IPS-NIHi11 (cell line): Measurements from ENCODE around the gene OMP.

ENCODE experiments used
- DNase-seq: peaks from one replicate; pipeline ENCODE4 v3.0.0; 2012; ENCODE audit warnings: mixed read lengths, low spot score

The OMP gene

DNA sequence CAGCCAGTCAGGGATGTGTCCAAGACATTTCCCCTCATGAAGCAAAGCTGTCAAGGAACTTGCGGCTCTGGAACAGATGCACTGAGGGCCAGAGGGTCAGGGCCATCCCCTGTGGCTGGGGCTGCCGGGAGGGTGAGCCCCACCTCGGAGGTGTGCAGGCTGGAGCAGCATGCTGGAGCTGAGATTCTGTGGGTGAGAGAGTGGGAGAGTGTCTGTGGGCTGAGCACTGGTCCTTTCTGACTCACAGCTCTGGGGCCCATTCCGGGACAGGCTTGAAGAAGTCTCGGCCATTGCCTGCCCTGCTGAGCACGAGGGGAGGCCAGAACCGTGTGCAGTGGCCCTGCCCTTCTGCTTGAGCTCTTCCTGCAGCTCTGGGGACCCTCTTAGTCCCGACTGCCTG, 2.1 kb downstream of the OMP start:
- DNase-seq, result no peak

DNA sequence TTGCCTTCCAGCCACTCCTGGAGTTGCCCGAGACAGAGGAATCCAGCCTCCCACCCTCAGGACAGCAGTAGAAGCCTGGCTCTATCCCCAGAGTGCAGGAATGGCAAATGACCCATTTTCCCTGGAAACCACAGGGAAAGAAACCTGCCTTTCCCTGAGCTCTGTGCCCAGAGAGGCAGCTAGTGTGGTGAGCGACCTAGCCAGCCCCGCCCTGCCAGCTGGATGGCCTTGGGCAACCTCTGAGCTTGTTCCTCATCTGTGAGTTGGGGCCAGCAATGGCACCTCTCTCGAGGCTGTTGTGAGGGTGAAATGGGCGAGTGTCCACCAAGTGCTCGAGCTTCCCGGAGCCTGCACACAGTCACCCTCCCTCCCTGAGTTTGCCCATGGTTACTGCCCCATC, 3.7 kb downstream of the OMP start:
- DNase-seq, result no peak

DNA sequence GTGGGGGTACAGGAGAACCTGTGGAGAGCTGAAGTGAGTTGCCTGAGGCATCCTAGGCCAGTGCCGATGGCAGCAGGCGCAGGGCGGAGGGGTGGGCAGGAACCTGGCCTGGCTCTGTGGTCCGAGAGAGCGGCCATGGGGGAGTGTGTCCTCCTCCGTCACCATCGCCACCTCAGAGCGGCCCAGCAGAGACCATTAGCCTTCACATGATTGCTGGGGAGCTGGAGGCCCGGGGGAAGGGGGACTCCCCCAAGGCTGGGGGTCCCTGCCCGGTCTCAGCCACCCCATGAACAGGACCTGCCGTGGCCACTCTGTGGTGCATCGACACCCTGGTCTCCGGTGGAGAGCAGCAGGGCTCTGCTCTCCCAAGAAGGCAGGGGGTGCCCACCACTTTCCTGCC, 4.1 kb downstream of the OMP start:
- no peak for DNase-seq

DNA sequence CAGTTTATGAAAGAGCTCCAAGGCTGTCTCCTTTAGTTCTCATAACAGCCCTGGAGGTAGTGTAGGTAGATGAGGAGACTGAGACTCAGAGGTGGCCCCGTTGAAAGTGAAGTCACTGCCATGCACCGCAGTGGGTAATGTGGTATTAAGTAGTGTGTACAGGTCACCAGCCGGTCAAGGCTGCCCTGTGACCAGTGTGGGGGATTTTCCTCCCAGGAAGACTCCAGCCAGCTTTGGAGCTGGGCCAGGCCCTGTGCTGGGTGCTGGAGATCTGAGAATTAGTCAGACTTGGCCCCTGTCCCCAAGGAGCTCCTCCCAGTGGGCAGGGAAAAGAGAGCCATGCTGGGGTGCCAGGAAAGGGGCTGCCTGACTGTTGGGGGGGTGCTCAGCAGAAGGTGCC, 5.3 kb downstream of the OMP start:
- no peak for DNase-seq

DNA sequence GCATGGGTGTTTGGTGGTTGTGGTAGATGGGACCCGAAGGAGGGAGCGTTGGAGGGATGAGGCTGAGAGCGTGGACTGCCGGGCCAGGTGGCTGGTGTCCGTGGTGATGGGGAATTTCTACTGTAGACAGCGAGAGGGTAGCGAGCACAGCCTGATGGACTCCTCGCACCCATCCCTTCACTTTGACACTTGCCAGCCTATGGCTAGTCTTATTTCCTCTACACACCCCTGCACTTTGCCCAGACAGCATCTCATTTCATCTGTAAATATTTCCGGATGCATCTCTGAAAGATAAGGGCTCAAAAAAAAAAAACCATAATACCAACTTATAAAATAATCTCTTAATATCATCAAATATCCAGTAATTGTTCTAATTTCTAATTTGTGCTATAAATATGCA, 5.8 kb downstream of the OMP start:
- DNase-seq, result no peak

DNA sequence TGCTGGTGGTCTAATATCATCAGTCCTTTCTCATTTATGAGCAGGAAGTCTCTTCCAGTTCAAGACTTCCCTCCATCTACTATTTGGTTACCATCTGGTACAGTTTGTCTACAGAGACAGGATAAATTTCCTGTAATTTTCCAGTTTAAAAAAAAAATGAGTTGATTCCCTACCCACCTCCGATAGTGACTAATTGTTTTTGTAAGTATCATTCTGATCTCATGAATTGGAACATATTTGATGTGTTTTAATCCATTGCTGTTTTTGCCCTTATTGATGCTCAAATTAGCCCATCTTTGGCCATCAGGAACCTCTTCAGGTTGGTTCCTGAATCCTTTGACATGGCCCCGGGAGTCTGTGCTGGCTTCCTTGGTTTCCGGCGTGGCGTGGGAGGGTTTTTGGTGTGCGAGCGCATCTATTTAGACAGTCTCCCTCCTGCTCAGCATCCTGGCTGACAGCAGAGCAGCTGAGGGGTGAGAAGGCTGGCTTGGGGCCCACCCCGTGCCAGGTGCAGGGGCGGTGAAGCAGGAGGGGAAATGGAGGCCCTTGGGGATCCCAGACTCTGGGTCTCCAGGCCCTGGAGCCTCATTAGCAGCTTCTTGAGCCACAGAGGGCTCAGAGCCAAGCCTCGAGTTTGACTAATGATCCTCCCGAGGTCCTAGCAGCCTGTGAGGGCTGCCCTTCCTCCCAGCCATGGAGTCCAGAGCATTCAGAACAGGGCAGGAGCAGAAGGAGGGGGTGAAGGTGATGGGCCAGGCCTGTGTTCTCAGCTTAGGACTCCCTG, 6.8 kb downstream of the OMP start:
- DNase-seq, result no peak

DNA sequence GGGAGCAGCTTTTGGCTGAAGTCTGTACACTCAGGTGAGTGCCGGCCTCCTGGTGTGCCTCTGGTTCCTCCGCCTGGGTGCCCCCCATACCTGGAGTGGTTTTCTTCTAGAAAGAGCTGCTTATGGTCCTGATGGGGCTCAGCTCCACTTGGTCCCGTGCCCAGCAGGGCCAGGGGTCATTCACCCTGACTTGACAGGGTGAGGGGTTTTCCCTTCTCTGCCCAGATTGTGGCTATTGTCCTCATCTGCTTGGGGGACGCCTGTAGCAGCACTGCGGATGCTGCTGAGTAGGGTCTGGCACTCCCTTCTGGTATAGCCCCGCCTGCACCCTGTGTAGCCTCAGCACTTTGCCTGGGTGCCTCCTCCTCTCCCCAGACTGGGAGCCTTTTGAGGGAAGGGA, 8.2 kb downstream of the OMP start:
- DNase-seq, result no peak

DNA sequence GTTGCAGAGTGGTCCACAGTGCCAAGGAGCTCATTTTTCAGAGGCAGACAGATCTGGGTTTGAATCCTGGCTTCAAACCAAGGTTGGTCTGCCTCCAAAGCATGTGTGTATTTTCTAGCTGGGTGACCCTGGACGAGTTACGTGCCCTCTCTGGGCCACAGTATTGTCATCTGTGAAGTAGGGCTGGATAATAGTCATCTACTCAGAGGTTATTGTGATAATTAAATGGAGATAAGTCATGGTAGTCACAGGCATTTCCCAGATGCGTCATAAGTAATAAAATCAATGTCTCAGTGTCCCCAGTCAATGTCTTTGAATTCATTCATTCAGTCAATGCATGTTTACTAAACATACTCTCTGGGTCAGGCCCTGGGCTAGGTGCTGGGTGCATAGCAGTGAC, 8.6 kb downstream of the OMP start:
- DNase-seq, result no peak

DNA sequence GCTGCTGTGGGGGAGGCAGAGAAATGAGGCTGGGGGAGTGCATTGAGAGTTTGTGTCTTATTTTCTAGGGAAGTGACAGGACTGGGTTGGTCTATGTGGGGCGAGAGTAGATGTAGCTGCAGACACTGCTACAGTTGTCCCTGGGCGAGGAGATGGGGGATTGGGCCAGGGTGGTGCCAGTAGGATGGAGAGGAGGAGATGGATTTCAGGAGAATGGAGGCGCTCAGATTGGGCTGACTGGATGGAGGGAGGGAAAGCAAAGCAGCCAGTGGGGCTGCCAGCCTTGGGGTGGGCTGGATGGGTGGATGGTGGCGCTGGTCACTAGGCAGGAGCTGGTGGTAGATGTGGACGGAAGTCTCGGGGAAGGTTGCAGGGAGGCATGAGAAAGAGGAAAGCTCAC, 9.3 kb downstream of the OMP start:
- DNase-seq, result no peak

DNA sequence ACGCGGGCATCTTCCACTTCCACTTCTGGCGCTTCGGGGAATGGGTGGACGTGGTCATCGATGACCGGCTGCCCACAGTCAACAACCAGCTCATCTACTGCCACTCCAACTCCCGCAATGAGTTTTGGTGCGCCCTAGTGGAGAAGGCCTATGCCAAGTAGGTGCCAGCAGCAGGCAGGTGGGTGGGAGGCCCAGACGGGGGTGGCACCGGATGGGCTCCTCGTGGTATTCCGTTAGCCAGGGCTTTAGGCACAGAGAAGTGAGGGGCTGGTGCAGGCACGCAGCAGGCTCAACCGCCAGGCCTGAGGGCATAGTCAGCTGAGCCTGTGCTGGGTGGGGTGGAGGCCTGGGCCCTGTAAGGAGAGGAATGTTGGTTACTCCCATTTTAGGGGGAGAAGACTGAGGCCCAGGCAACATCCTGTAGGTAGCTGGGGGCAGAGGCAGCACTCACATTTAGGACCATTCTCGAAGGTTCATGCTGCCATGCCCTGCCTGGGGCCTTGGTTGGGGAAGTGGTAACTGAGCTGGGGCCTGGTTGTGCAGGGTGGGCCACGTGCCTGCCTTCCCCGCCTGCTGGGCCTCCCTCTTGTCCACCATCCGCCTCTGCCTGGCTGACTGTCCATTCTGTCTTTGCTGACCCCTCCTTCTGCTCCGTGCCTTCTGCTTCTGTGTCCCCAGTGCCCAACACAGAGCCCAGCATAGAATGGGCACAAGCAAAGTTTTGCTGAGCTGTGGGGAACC, 10.2 kb downstream of the OMP start:
- no peak for DNase-seq

DNA sequence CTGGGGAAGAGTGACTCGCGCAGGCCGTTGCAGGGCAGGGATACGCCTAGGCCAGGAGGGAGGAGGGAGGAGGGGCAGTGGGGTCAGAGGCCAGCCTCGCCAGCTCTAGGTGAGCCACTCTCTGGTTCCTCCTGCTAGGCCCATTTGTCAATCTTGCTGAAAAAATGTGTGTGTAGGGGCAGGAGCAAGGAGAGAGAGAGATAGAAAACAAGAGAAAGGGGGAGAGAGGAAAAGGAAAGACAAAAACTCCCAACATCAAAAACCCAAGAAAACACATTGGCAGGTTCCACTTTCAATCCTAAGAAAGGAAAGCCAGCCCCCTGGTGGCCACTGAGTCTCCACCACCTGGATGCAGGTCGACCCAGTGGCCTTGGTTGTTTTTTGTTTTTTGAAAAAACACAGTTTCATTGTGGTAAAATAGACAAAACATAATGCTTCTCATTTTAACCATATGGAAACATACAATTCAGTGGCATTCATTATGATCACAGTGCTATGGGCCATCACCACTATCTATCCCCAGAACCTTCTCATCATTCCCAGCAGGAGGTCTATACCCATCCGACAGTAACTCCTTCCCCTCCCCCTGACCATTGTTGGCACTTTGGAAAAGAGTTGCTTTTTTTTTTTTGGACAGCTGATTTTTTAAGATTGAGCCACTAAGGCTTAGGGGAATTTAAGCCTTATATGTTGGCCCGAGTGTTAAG, 10.9 kb downstream of the OMP start:
- DNase-seq, result peak; percentile 84

DNA sequence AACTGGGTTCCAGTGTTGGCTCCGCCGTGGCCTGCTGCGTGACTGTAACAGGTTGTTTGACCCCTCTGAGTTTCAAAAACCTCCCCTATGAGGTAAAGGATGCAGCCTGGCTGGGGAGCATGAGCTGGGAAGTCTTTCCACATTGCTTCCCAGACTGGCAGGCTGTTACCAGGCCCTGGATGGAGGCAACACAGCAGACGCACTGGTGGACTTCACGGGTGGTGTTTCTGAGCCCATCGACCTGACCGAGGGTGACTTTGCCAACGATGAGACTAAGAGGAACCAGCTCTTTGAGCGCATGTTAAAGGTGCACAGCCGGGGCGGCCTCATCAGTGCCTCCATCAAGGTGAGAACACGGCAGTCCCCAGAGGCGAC, 11.4 kb downstream of the OMP start:
- DNase-seq, result no peak

DNA sequence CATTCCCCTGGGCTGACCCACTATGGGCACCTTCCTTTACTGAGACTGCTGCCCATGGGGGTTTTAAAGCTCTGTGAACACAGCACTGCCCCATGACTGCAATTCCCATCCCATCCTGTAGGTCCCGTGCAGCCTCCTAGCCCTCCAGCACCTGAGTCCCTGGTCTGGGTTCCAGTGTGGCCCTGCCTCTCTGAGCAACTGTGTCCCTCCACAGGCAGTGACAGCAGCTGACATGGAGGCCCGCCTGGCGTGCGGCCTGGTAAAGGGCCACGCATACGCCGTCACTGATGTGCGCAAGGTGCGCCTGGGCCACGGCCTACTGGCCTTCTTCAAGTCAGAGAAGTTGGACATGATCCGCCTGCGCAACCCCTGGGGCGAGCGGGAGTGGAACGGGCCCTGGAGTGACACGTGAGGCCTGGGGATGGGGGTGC, 12.6 kb downstream of the OMP start:
- DNase-seq, result peak; percentile 85

DNA sequence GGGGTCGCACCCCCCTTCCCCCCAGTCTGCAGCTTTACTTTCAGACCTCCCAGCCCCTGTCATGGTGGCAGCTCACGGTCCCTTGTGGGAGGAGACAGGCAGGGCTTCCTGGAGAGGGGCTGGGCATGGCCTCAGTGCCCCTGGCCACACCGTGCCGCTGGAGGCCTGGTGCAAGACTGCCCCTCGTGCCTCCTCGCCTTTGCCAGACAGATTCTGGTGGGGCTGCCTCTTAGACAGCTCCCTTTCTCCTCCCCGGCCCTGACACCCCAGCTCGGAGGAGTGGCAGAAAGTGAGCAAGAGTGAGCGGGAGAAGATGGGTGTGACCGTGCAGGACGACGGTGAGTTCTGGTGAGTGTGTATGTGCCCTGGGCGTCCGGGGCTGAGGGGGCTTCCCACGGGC, 13.3 kb downstream of the OMP start:
- DNase-seq, result no peak

DNA sequence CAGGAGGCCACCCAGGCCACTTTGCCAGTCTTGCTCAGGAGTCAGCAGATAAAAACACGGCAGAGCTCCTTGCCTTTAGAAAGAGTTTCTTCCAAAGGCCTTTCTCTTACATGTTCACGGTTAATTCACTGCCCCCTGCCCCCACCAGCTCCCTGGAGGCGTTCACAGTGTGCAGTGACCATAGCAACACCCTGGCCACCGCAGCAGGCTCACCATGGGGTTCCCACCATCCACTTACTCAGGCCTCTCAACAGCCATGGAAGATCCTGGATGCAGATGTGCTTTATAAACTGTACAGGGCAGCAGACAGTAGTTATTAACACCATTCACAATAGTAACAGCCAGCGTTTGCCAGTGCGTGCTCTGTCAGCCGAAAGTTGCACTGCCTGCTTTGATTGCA, 14.9 kb downstream of the OMP start:
- DNase-seq, result no peak

DNA sequence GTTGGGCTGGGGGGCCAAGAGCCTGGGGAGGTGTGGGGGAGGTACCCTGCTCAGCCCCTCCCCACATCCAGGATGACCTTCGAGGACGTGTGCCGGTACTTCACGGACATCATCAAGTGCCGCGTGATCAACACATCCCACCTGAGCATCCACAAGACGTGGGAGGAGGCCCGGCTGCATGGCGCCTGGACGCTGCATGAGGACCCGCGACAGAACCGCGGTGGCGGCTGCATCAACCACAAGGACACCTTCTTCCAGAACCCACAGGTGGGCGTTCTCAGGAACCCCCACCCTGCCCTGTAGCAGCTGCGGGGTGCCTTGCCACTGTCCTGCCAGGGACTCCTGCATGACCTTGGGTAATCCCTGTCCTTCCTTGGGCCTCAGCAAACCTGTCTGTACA, 15.4 kb downstream of the OMP start:
- DNase-seq, result no peak

DNA sequence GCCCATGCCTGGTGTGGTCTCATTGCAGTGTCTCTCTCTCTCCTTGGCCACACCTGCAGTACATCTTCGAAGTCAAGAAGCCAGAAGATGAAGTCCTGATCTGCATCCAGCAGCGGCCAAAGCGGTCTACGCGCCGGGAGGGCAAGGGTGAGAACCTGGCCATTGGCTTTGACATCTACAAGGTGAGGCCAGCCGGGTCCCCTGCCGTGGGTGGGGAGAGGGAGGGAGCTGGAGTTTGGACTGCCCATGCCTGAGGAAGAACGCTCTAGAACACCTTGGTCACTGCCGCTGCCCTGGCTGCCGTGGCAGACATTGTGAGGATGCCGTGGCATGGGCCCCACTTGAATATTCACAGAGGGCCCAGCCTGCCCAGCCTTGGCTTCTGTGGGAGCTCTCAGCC, 16.3 kb downstream of the OMP start:
- DNase-seq, result no peak

DNA sequence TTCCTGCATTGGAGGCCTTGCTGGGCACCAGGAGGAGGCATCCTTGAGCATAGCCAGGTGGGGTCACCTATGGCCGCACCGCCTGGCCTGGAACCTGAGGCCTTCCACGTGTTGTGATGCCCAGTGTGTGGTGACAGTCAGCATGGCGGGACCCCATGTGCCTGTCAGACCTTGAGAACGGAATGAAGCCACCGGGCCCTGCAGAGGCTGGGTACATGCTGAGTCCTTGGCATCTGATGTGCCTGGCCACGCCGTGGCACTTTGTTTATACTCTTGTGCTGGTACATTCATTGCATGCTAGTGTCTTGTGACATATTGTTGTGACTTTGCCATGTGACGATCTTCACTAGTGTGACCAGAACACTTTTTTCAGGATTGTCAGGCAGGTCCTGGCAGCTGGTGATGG, 16.9 kb downstream of the OMP start:
- DNase-seq, result no peak

DNA sequence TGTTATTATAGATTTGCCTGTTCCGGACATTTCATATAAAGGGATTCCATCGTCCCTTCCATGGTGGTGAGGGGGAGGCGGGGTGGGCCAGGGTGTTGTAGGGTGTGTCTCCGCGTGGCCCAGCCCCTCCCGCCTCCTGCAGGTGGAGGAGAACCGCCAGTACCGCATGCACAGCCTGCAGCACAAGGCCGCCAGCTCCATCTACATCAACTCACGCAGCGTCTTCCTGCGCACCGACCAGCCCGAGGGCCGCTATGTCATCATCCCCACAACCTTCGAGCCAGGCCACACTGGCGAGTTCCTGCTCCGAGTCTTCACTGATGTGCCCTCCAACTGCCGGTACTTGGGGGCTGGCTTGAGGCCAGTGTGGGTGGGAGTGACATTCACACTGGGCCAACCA, 17.9 kb downstream of the OMP start:
- no peak for DNase-seq

DNA sequence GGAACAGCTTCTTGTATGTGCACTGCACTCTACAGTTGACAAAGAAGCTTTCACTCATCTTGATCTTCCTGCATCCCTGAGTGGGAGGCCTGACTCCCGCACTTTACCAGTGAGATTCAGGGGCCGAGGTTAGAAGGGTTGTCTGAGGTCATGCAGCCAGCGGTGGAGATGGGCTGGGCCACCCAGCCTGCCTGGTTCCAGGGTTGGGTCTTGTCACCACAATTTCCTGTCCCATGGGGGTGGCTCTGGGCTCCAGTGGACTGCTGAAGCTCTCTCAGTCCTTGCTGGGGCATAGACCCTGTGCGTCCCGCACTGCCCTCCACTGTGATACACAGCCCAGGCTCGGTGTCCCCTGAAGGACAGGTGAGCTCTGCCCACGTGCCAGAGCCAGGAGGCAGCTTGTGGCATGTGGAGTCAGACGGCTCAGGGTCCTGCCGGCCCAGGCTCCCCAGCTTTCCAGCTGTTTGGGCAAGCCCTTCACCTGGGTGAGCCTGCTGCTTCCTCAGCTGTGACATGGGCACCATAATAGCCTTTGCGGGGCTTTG, 18.5 kb downstream of the OMP start:
- no peak for DNase-seq

DNA sequence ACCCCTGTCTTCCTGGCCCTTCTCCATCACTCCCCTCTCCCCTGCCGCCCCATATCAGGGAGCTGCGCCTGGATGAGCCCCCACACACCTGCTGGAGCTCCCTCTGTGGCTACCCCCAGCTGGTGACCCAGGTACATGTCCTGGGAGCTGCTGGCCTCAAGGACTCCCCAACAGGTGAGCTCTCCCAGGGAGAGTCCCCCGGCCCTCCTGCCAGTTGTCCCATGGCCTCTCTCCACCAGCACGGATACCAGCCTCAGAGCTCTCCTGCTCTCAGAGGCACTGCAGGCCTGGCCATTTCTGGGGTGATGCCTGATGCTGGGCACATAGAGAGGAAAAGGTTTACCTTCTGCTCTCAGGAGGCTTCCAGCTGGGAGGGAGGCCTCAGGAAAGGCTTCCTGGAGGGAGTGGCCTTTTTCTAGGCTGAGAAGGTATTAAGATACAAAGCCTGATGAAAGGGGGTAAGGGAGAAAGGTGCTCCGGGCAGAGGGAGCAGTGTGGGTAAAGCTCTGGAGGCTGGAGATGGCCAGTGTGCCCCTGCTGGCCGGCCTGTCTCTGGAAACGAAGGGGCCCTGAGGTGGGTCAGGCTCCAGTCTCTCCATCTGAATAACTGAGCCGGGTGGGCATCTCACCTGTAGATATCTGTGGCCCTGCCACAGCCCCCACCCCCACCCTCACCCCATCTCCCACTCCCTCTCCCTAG, 19.4 kb downstream of the OMP start:
- DNase-seq, result no peak

DNA sequence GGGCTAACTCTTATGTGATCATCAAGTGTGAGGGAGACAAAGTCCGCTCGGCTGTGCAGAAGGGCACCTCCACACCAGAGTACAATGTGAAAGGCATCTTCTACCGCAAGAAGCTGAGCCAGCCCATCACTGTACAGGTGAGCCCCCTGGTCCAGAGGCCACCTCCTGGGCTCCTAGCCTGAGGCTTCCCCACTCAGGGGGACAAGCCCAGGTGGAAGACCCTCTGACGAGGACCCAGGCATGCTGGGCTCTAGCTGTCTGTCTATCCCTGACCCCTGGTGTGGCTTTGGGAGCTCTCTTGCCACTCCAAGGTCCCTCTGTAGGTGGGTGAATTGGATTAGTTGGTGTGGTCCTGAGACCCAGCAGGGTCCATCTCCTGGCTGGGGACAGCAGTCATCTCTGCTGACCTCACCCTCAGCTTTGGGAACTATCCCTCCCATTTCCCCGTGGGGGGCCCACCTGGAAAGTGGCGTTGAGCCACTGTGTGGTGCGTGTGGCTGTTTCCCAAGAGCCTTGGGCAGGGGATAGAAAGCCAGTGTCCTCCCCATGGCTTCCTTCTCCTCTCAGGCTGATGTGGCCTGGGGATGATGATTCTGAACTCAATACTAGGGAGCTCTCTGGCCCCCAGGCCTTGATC, 20.1 kb downstream of the OMP start:
- no peak for DNase-seq
